Endodermal cell (in vitro differentiated cells): ENCODE measurements around the gene NAA15. TPM values are rescaled to one million over a fixed set of nuclear protein-coding genes. Genes with fewer than 3 reads are reported as not detected.

Experiments used
- DNase-seq: peaks from one replicate; pipeline ENCODE4 v3.0.0-alpha.2; 2017
- H3K27ac ChIP-seq: 2 replicates; pipeline ENCODE4 v1.5.1; 2013; ENCODE audit warnings: mild to moderate bottlenecking, low read depth, low read length, moderate library complexity
- H3K27me3 ChIP-seq: 2 replicates; pipeline ENCODE4 v1.6.1; 2013; ENCODE audit warnings: mild to moderate bottlenecking, low read length, moderate library complexity; ENCODE audit not compliant: insufficient read depth, control insufficient read depth, poor library complexity, severe bottlenecking
- H3K36me3 ChIP-seq: 2 replicates; pipeline ENCODE4 v1.7.0; 2013; ENCODE audit warnings: mild to moderate bottlenecking, low read length, moderate library complexity; ENCODE audit not compliant: control insufficient read depth, insufficient read depth
- H3K4me1 ChIP-seq: one replicate; pipeline ENCODE4 v1.7.0; 2013; ENCODE audit warnings: low read length; ENCODE audit not compliant: control insufficient read depth, insufficient read depth
- H3K4me3 ChIP-seq: 2 replicates; pipeline ENCODE4 v1.5.1; 2013; ENCODE audit warnings: mild to moderate bottlenecking, low read length, moderate library complexity
- H3K9ac ChIP-seq: 2 replicates; pipeline ENCODE4 v1.6.1; 2013; ENCODE audit warnings: mild to moderate bottlenecking, low read length, moderate library complexity; ENCODE audit not compliant: poor library complexity, severe bottlenecking; ENCODE audit errors: extremely low read depth
- H3K9me3 ChIP-seq: 2 replicates; pipeline ENCODE4 v1.6.1; 2013; ENCODE audit warnings: mild to moderate bottlenecking, low read length, moderate library complexity; ENCODE audit not compliant: control insufficient read depth
- H3K27ac Mint-ChIP-seq: 2 replicates; pipeline ENCODE4 v1.8.0; 2020; ENCODE audit warnings: mixed read lengths
- H3K27me3 Mint-ChIP-seq: 2 replicates; pipeline ENCODE4 v1.8.0; 2021; ENCODE audit warnings: mild to moderate bottlenecking, mixed read lengths; ENCODE audit not compliant: insufficient read depth
- H3K36me3 Mint-ChIP-seq: 2 replicates; pipeline ENCODE4 v1.8.0; 2020; ENCODE audit warnings: low read depth, mixed read lengths
- H3K4me1 Mint-ChIP-seq: 2 replicates; pipeline ENCODE4 v1.8.0; 2020; ENCODE audit warnings: mixed read lengths
- H3K4me3 Mint-ChIP-seq: 2 replicates; pipeline ENCODE4 v1.8.0; 2020; ENCODE audit warnings: mild to moderate bottlenecking, moderate library complexity, mixed read lengths
- H3K9me3 Mint-ChIP-seq: 2 replicates; pipeline ENCODE4 v1.8.0; 2020; ENCODE audit warnings: mild to moderate bottlenecking, mixed read lengths
- WGBS, 2 experiments: methylation state at CpG; one replicate each; pipeline versions ENCODE4 v1.1.5 to v1.1.7; 2013; ENCODE audit warnings: missing lambda C conversion rate in 2 of 2, mixed read lengths in 1 of 2; ENCODE audit not compliant: insufficient coverage in 1 of 2, insufficient read length in 1 of 2; 5-methylcytosine and 5-hydroxymethylcytosine counted together
- total RNA-seq, 2 donors: library from RNA; stranded (reverse); fragmentation: NEBNext Ultra II Directional in 1 of 2; extraction: Animal tissue kit (Norgen Biotek cat#: 25700) in 1 of 2; gene quantifications; 2 replicates in 1 of 2; 3 replicates in 1 of 2; pipeline ENCODE4 v1.2.1, GENCODE V29; 2021
- TF ChIP-seq, protein P1 (sequence below): fragments of 200-600 bp; sonication (generic); conservative IDR thresholded peaks from 2 replicates; pipeline ENCODE4 v1.5.0; 2021; ENCODE audit warnings: antibody characterized with exemption, mild to moderate bottlenecking

NAA15 gene
- total RNA-seq, 2 donors from 2014 or later, result 64.7 to 78.9 TPM

GRCh38 chr4:139450586-139450985 is 149.3 kb downstream of the NAA15 start:
- H3K27me3 Mint-ChIP-seq, result no peaks in the 10 kb centered on the region
- 86 to 100% methylated on average over 2 of the region's 2 CpGs for WGBS, 2 experiments
- H3K9ac ChIP-seq, result no peak overlapping the region
- no peak overlapping the region for H3K27ac Mint-ChIP-seq
- H3K9me3 ChIP-seq, result peaks cover 9% of the 10 kb centered on the region
- peaks cover 14% of the 10 kb centered on the region for H3K36me3 ChIP-seq
- peaks cover 16% of the 10 kb centered on the region for H3K4me1 Mint-ChIP-seq
- no peak overlapping the region for H3K4me3 Mint-ChIP-seq
- H3K36me3 Mint-ChIP-seq, result peaks cover 27% of the 10 kb centered on the region
- H3K4me1 ChIP-seq, result no peaks in the 10 kb centered on the region
- H3K9me3 Mint-ChIP-seq, result peaks cover 3% of the 10 kb centered on the region
- no peak overlapping the region for H3K4me3 ChIP-seq
- no peaks in the 10 kb centered on the region for H3K27me3 ChIP-seq
- TF ChIP-seq, protein P1, sequence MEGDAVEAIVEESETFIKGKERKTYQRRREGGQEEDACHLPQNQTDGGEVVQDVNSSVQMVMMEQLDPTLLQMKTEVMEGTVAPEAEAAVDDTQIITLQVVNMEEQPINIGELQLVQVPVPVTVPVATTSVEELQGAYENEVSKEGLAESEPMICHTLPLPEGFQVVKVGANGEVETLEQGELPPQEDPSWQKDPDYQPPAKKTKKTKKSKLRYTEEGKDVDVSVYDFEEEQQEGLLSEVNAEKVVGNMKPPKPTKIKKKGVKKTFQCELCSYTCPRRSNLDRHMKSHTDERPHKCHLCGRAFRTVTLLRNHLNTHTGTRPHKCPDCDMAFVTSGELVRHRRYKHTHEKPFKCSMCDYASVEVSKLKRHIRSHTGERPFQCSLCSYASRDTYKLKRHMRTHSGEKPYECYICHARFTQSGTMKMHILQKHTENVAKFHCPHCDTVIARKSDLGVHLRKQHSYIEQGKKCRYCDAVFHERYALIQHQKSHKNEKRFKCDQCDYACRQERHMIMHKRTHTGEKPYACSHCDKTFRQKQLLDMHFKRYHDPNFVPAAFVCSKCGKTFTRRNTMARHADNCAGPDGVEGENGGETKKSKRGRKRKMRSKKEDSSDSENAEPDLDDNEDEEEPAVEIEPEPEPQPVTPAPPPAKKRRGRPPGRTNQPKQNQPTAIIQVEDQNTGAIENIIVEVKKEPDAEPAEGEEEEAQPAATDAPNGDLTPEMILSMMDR, result no peak
- H3K27ac ChIP-seq, result no peak overlapping the region
- DNase-seq, result no peak

- Mint-ChIP-seq H3K4me1 (peaks cover 30% of the 10 kb centered on the region), H3K9me3 (peaks cover 3% of the 10 kb centered on the region), H3K27me3 (no peaks in the 10 kb centered on the region), H3K4me3 (peak overlapping the region; percentile 91), H3K36me3 (peaks cover 27% of the 10 kb centered on the region), H3K27ac (peak overlapping the region; percentile 99)
- no peak for DNase-seq
- TF ChIP-seq, protein P1, result no peak
- H3K27ac ChIP-seq, result no peak overlapping the region
- peaks cover 14% of the 10 kb centered on the region for H3K36me3 ChIP-seq
- H3K4me1 ChIP-seq, result no peaks in the 10 kb centered on the region
- peaks cover 9% of the 10 kb centered on the region for H3K9me3 ChIP-seq
- H3K27me3 ChIP-seq, result no peaks in the 10 kb centered on the region
- peak overlapping the region; percentile 97 for H3K4me3 ChIP-seq
- WGBS, 2 experiments, result 85 to 86% methylated on average over 1 of the region's 1 CpG
- no peak overlapping the region for H3K9ac ChIP-seq
Observed at GRCh38 chr4:139451997-139452396, 150.7 kb downstream of the NAA15 start.

- peaks cover 22% of the 10 kb centered on the region for H3K36me3 Mint-ChIP-seq
- H3K27me3 ChIP-seq, result no peaks in the 10 kb centered on the region
- H3K27ac ChIP-seq, result peak overlapping the region; percentile 55
- 0 to 1% methylated on average over 7 to 15 of the region's 15 CpGs for WGBS, 2 experiments
- H3K4me3 Mint-ChIP-seq, result peak overlapping the region; percentile 91
- peaks cover 3% of the 10 kb centered on the region for H3K9me3 Mint-ChIP-seq
- no peak for DNase-seq
- H3K4me3 ChIP-seq, result peak overlapping the region; percentile 97
- H3K27ac Mint-ChIP-seq, result peak overlapping the region; percentile 99
- peaks cover 9% of the 10 kb centered on the region for H3K9me3 ChIP-seq
- peaks cover 38% of the 10 kb centered on the region for H3K4me1 Mint-ChIP-seq
- H3K27me3 Mint-ChIP-seq, result no peaks in the 10 kb centered on the region
- TF ChIP-seq, protein P1, result peak; percentile 68
- peak overlapping the region; percentile 87 for H3K9ac ChIP-seq
- H3K4me1 ChIP-seq, result peaks cover 2% of the 10 kb centered on the region
- H3K36me3 ChIP-seq, result peaks cover 14% of the 10 kb centered on the region
Observed at GRCh38 chr4:139453041-139453370, 151.7 kb downstream of the NAA15 start.
